ENCODE data around the gene PIM3.

The PIM3 gene

DNA sequence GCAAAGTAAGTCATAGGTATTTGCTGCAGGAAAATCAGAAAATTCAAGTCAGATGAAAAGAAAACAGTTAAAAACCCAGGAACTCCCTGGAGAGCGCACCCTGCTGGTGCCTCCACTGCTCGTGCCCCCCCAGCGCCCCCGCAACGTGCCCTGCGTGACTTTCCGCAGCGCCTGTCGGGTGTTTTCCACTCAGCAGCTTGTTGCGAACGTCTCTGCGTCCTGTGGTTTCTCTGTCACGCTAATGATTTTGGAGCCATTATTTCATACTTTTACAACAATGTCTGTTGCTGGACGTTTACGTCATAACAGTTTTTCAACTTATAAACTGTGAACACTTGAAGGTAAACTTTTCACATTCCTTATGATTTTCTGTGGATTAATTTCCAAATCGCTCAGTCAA is 37.1 kb upstream of the PIM3 start:
- Histone ChIP-seq H3K27me3 (ENCODE audit: insufficient read depth, low read length, poor library complexity) (no peaks in the 10 kb centered on the region), H3K4me2 (ENCODE audit: insufficient read depth, low read length) (no peak overlapping the region), H3K4me1 (ENCODE audit: insufficient read depth, low read length) (peaks cover 23% of the 10 kb centered on the region), H3K9ac (ENCODE audit: low read depth, low read length) (no peak overlapping the region), H3K4me3 (ENCODE audit: low read depth in 1 of 2, low read length in 2 of 2) (no peak overlapping the region), H2AFZ (ENCODE audit: low read depth, low read length) (no peak overlapping the region), H3K9me3 (ENCODE audit: insufficient read depth, low read length, severe bottlenecking) (no peaks in the 10 kb centered on the region), H3K27ac (ENCODE audit: low read length) (no peak overlapping the region), H3K36me3 (ENCODE audit: insufficient read depth, low read length) (peaks cover 13% of the 10 kb centered on the region), H4K20me1 (ENCODE audit: insufficient read depth, low read length) (no peaks in the 10 kb centered on the region; the same call in 1 of the 2 replicates), H3K79me2 (ENCODE audit: insufficient read depth, low read length) (peaks cover 2% of the 10 kb centered on the region; the same call in 1 of the 2 replicates)
- ATAC-seq (ENCODE audit: insufficient read depth, low read depth), result no peak
- no peak for DNase-seq
- no peak for TF ChIP-seq EZH2 (IDR thresholded peaks at IDR 0.05; ENCODE audit: borderline replicate concordance, low read depth, low read length, severe bottlenecking)
- TF ChIP-seq, protein P1, sequence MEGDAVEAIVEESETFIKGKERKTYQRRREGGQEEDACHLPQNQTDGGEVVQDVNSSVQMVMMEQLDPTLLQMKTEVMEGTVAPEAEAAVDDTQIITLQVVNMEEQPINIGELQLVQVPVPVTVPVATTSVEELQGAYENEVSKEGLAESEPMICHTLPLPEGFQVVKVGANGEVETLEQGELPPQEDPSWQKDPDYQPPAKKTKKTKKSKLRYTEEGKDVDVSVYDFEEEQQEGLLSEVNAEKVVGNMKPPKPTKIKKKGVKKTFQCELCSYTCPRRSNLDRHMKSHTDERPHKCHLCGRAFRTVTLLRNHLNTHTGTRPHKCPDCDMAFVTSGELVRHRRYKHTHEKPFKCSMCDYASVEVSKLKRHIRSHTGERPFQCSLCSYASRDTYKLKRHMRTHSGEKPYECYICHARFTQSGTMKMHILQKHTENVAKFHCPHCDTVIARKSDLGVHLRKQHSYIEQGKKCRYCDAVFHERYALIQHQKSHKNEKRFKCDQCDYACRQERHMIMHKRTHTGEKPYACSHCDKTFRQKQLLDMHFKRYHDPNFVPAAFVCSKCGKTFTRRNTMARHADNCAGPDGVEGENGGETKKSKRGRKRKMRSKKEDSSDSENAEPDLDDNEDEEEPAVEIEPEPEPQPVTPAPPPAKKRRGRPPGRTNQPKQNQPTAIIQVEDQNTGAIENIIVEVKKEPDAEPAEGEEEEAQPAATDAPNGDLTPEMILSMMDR (IDR thresholded peaks at IDR 0.05; ENCODE audit: borderline replicate concordance, extremely low read depth, low read length, poor library complexity, severe bottlenecking), result peak; percentile 45

DNA sequence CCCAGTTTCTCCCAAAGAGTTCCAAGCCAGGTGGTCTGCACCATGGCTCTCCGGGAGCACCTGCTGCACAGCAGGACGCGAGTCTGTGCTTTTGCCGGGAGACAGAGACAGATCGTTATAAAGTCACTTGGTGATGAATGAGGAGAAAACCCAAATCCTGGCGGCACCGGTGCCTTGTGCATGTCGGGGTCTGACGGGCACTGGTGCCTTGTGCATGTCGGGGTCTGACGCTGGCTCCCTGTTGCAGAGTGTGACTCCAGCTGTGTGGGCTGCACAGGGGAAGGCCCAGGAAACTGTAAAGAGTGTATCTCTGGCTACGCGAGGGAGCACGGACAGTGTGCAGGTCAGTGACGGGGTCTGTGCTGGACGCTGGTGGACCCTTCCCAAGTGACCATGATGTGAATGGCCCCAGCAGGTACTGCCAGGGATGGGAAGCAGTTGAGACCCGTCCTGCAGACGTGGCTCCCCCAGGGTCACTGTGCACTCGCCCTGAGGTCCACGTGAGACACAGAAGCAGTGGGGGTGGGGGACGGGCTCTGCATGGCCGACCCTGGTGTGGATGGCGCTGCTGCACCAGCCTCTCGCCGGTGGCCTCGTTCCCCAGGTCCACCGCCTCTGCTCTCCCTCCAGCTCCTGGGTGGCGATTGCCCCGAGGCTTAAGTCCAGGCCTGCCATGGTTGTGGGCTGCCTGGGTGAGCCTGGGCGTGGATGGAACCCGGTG is 36.3 kb upstream of the PIM3 start:
- no peak overlapping the region for H3K4me2 ChIP-seq (ENCODE audit: insufficient read depth, low read length)
- TF ChIP-seq, protein P1 (IDR thresholded peaks at IDR 0.05; ENCODE audit: borderline replicate concordance, extremely low read depth, low read length, poor library complexity, severe bottlenecking), result no peak
- TF ChIP-seq EZH2 (IDR thresholded peaks at IDR 0.05; ENCODE audit: borderline replicate concordance, low read depth, low read length, severe bottlenecking), result no peak
- peaks cover 13% of the 10 kb centered on the region for H3K36me3 ChIP-seq (ENCODE audit: insufficient read depth, low read length)
- H3K9me3 ChIP-seq (ENCODE audit: insufficient read depth, low read length, severe bottlenecking), result no peaks in the 10 kb centered on the region
- no peak for DNase-seq
- H2AFZ ChIP-seq (ENCODE audit: low read depth, low read length), result no peak overlapping the region
- no peak for ATAC-seq (ENCODE audit: insufficient read depth, low read depth)
- no peaks in the 10 kb centered on the region for H3K79me2 ChIP-seq (ENCODE audit: insufficient read depth, low read length)
- no peak overlapping the region for H3K9ac ChIP-seq (ENCODE audit: low read depth, low read length)
- no peaks in the 10 kb centered on the region; the same call in none of the 2 replicates for H4K20me1 ChIP-seq (ENCODE audit: insufficient read depth, low read length)
- H3K4me1 ChIP-seq (ENCODE audit: insufficient read depth, low read length), result peaks cover 16% of the 10 kb centered on the region
- H3K27ac ChIP-seq (ENCODE audit: low read length), result no peak overlapping the region
- no peak overlapping the region for H3K4me3 ChIP-seq (ENCODE audit: low read depth in 1 of 2, low read length in 2 of 2)
- no peaks in the 10 kb centered on the region for H3K27me3 ChIP-seq (ENCODE audit: insufficient read depth, low read length, poor library complexity)

DNA sequence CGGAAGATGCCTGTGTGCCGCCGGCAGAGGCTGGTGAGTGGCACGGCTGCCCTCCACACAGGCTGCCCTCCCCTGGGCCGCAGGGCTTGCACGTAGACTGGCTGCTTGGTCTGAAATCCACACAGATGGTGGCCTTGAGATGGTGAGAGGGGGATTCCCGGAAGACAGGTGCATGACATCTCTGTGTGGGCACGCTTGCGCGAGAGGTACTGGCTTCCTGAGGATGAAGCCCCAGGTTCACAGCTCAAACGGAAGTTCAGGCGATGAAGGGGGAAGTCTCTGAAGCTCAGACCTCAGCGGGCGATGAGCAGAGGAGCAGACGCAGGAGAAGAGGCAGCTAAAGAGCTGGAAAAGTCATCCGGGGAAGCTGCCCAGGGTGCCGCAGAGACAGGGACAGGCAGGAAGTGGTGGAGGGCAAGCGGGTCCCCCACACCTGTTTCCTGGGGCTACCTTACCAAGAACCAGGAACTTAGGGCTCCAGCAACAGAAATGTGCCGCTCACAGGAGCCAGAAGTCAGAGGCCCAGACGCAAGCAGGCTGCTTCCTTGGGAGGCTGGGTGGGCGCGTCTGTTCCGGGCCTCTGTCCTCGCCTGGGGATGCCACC is 34.9 kb upstream of the PIM3 start:
- Histone ChIP-seq H2AFZ (ENCODE audit: low read depth, low read length) (no peak overlapping the region), H4K20me1 (ENCODE audit: insufficient read depth, low read length) (peaks cover 9% of the 10 kb centered on the region; the same call in 1 of the 2 replicates), H3K9me3 (ENCODE audit: insufficient read depth, low read length, severe bottlenecking) (no peaks in the 10 kb centered on the region), H3K9ac (ENCODE audit: low read depth, low read length) (no peak overlapping the region), H3K27ac (ENCODE audit: low read length) (peak overlapping the region; percentile 42), H3K4me1 (ENCODE audit: insufficient read depth, low read length) (peaks cover 19% of the 10 kb centered on the region), H3K27me3 (ENCODE audit: insufficient read depth, low read length, poor library complexity) (no peaks in the 10 kb centered on the region), H3K36me3 (ENCODE audit: insufficient read depth, low read length) (peaks cover 8% of the 10 kb centered on the region; the same call in 1 of the 2 replicates), H3K4me3 (ENCODE audit: low read depth in 1 of 2, low read length in 2 of 2) (no peak overlapping the region), H3K79me2 (ENCODE audit: insufficient read depth, low read length) (no peaks in the 10 kb centered on the region), H3K4me2 (ENCODE audit: insufficient read depth, low read length) (0 out of 2 replicates have a peak overlapping the region, but pooled peaks have one; percentile 28)
- DNase-seq (peak; percentile 67), ATAC-seq (ENCODE audit: insufficient read depth, low read depth) (peak; percentile 66)
- TF ChIP-seq, protein P1 (IDR thresholded peaks at IDR 0.05; ENCODE audit: borderline replicate concordance, extremely low read depth, low read length, poor library complexity, severe bottlenecking), result no peak
- TF ChIP-seq EZH2 (IDR thresholded peaks at IDR 0.05; ENCODE audit: borderline replicate concordance, low read depth, low read length, severe bottlenecking), result no peak
